ENCODE data around the gene FAM117B.
"Not testable (repeated sequence)": the region's sequence is repeated elsewhere in the genome, so short reads cannot be mapped to it uniquely, and the experiment has no call there.

Gene FAM117B

GRCh38 chr2:202639231-202639630 is 4.5 kb downstream of the FAM117B start:
- no peak for DNase-seq

GRCh38 chr2:202642567-202642966 is 7.8 kb downstream of the FAM117B start:
- no peak for DNase-seq

DNA sequence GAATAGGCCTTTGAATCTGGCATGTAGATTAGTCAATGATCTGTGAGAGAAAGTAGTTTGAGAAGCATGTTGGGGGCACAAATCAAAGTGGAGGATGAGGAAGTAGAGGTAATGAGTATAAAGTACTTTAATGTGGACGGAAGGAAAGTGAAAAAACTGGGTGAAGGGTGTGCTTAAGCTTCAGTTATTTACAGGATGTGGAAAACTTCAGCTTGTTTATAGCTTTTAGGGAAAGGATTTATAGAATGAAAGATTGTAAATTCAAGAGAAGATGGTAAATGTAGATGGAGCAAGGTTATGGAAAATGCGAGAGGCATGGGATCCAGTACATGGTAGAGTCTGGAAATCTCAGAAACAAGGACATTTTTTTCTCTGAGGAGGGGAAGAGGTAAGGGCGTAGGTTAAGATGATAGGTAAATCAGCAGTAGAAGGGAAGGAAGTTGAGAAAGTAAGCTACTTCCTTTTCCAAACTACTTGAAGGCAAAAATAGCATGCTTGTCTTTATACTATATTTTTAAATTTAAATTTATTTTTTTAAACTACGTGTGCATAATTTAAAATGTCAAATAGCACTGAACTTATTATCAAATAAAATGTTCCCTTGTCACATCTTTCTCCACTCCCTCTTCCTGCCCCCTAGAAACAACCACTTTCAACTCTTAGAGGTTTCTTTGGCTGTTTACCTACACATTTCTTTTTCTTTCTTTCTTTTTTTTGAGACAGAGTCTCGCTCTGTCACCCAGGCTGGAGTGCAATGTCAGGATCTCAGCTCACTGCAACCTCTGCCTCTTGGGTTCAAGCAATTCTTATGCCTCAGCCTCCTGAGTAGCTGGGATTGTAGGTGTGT is 8.5 kb downstream of the FAM117B start:
- no peak for DNase-seq

DNA sequence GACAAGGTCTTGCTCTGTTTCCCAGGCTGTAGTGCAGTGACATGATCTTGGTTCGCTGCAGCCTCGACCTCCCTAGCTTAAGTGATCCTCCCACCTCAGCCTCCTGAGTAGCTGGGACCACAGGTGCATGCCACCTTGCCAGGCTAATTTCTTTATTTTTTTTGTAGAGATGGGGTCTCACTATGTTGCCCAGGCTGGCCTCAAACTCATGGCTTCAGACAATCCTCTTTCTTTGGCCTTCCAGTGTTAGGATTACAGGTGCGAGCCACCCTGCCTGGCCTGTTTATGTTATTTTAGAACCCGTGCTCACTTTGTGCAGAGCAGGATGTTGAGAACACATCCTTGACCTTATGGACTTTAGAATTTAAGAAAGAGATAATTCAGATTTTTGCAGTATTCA is 17.4 kb downstream of the FAM117B start:
- no peak for DNase-seq

- DNase-seq = no peak
Measured at GRCh38 chr2:202653890-202654289, 19.1 kb downstream of the FAM117B start.

- DNase-seq = no peak
Measured at GRCh38 chr2:202657876-202658275, 23.1 kb downstream of the FAM117B start.

DNA sequence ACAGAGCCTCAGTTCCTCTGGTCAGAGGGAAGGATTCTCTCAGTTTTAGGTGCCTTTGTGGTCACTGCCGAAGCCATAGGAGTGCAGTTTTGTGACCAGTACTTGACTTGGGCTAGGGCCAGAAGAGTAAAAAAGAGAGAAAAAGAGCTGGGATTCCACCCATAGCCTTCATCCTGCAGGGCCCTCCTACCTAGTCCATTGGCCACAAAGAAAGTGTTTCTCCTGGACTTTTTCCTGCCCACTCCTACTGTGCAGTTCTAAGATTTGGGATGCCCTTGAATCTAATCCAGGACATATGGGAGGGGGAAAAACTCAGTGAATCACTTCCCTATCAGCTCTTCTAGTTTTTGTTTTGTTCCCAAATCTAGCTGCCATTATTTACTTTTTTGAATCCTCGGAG is 26.0 kb downstream of the FAM117B start:
- no peak for DNase-seq

GRCh38 chr2:202669841-202670240 is 35.1 kb downstream of the FAM117B start:
- no peak for DNase-seq

DNA sequence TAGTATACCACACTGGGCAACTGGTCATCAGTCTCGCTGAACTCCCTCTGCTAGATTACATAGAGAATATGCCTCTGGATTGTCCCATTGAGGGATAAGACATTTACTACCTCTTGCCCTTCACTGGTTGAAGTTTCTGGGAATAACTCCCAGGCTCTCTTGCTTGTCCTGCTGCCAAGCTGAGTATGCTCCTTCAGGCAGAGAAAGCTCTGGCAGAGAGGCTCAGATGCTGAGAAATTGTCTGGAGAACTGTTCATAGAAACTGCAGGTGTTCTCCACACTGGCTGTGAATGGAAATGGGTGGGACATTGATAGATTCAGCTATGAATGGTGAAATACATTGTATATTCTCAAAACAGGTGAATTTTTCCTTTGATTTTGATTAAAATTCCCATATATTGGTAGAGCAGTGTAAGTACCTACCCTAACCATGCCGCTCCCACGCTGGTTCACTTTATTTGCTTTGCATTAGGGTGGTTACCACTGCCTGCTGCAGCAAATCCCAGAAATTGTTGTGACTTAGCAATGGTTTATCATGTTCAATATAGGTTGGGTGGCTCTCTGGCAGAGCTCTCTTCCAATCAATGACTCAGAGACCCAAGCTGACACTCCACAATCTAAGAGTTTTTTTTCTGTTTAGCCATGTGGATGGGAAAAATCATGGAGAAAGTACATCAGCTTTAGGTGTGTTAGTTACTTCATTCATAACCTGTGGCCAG is 36.7 kb downstream of the FAM117B start:
- no peak for DNase-seq

DNA sequence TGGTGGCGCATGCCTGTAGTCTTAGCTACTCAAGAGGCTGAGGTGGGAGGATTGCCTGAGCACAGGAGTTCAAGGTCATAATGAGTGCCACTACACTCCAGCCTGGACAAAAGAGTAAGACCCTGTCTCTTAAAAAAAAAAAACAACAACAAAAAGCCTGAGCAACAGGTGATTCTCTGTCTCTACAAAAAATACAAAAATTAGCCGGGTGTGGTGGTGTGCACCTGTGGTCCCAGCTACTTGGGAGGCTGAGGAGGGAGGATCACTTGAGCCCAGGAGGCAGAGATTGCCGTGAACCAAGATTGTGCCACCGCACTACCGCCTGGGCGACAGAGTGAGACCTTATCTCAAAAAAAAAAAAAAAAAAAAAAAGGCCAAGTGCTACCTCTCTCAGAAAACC is 40.3 kb downstream of the FAM117B start:
- DNase-seq = not testable (repeated sequence)

DNA sequence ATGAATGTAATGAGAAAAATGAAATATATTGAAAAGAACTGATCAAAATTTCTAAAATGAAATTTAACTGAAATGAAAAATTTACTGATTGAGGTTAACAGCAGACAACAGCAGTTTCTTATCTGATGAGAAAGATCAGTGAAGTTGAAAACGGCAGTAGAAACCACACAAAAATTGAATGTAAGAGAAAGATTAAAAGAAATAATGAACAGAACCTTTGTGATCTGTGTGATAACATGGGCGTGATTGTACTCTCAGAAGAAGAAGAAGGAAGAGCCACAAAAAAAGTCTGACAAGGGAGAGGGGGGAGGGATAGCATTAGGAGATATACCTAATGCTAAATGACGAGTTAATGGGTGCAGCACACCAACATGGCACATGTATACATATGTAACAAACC is 45.2 kb downstream of the FAM117B start:
- DNase-seq = no peak

- DNase-seq = no peak
Measured at GRCh38 chr2:202680512-202680911, 45.7 kb downstream of the FAM117B start.

GRCh38 chr2:202681688-202682205 is 47.0 kb downstream of the FAM117B start:
- no peak for DNase-seq

DNA sequence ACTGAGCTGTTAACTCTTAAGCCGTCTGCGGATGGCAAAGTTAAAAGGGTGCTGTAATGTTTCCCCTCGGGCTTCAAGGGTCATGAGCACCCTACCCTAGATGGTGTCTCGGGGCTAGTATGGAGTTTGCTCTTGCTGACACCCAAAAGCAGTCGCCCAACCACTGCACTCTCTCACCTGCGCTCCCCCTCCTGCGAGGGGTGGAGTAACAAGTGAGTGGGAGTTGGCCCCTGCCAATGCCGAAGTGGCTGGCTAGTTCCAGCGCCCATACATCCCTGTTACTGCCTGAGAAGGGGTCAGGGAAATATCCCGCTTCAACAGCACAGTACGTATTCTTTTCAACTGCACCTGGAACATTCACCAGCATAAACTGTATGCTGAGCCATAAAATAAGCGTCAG is 47.5 kb downstream of the FAM117B start:
- no peak for DNase-seq

DNA sequence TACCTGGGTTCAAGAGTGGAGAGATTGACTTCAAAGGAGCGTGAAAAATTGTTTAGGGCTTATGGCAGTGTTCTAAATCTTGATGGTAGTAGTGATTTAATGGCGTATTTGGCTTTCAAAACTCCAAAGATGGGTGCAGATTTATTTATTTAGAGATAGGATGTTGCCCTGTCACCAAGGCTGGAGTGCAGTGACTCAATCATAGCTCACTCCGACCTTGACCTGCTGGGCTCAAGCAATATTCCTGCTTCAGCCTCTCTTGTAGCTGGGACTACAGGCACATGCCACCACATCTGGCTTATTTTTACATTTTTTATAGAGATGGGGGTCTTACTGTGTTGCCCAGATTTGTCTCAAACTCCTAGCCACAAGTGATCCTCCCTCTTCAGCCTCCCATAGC is 52.5 kb downstream of the FAM117B start:
- no peak for DNase-seq

GRCh38 chr2:202689459-202689858 is 54.7 kb downstream of the FAM117B start:
- no peak for DNase-seq

GRCh38 chr2:202689898-202690297 is 55.1 kb downstream of the FAM117B start:
- DNase-seq = no peak

- DNase-seq = no peak
Measured at GRCh38 chr2:202690321-202690900, 55.6 kb downstream of the FAM117B start.

DNA sequence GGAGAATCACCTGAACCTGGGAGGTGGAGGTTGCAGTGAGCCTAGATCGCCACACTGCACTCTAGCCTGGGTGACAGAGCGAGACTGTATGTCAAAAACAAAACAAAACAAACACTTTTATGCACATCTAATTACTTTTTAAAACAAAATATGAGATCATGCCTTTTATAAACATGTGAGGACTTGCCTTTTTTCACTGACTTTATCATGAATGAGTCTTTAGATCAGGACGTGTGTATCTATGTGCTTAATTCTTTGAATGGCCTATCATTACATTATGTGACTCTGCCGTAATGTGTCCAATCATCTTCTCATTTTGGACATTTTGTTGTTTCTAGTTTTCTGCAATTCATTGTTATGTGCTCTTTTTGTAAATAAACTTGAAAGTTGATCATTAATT is 58.7 kb downstream of the FAM117B start:
- DNase-seq = no peak

- DNase-seq = no peak
Measured at GRCh38 chr2:202695166-202695565, 60.4 kb downstream of the FAM117B start.

GRCh38 chr2:202700075-202700901 is 65.5 kb downstream of the FAM117B start:
- no peak for DNase-seq

DNA sequence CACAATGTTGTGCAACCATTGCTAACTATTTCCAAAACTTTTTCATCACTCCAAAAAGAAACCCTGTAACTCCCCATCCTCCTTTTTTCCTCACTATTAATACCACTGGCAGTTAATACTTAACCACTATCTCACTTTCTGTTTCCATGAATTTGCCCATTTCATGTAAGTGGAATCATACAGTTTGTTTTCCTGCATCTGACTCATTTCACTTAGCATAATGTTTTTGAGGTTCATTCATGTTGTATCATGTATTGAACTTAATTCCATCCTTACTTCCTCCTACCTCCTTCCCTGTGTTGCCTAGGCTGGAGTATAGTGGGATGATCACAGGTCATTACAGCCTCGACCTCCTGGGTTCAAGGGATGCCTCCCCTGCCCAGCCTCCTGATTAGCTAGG is 68.3 kb downstream of the FAM117B start:
- no peak for DNase-seq

DNA sequence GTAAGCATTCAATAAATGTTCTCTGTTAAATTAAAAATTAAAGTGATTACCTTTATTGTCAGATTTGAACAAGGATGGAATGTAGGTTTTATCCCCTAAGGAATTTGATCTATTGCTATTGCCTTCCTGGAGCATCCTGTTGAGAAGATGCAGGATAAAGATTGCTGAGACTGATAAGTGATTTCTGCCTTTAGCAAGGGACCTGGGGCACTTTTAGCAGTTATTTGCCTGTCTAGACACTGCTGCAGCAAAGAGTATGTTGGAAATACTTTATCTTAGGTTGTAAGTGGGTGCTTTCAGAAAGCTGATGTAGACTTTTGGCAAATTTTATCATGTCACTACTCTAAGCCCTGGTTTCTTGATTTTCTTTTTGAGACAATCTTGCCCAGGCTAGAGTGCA is 69.5 kb downstream of the FAM117B start:
- DNase-seq = no peak

Measured in activated CD4-positive, alpha-beta T cell treated with anti-CD3 and anti-CD28 coated beads, Interleukin-2, amount 50 U/mL, for 48 hours (primary cell).